ENCODE data around the gene LYG2.
"Not testable (repeated sequence)": the region's sequence is repeated elsewhere in the genome, so short reads cannot be mapped to it uniquely, and the experiment has no call there.

The LYG2 gene, protein sequence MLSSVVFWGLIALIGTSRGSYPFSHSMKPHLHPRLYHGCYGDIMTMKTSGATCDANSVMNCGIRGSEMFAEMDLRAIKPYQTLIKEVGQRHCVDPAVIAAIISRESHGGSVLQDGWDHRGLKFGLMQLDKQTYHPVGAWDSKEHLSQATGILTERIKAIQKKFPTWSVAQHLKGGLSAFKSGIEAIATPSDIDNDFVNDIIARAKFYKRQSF

DNA sequence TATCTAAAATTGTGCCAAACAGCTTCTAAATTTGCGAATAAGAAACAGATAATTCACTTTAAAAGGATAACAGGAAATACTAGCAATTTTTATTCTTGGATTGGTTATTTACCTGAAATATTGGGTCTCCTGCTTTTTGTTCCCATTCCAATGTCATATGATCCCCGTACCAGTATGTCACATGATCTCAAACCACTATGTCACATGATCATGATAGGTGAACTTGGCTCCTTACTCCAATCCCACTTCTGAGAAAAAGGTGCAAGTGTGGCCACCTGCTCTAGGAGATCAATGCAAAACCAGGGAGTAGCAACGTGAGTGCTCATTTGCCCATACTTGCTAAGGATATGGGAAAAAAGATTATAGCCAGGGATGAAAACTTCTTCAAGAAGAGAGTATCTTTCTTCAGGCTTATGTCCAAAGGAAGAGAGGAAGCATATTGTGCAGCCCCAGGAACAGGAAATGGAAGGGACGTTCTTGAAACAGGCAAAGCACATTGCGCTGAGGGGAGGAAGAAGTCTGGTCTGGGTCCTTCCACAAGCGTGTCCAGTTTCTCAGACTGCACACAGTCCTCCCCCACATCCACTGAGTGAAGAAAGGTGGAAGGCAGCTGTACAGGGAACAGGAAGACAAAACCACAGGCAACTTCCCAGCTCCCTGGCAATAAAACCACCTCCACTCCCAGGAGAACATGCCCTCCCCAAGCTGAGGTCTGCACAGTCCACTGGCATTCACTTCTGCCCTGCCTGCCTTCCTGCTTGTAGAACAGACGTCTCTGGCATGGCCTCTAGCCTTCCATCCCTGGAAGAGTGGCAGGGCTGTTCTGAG is at the start of gene LYG2:
Gene LYG2, minus strand, starts transcription at position 176 of the 828 bp plus-strand sequence. CDS start 1,406 bp downstream, outside the sequence.
- no peak for DNase-seq

DNA sequence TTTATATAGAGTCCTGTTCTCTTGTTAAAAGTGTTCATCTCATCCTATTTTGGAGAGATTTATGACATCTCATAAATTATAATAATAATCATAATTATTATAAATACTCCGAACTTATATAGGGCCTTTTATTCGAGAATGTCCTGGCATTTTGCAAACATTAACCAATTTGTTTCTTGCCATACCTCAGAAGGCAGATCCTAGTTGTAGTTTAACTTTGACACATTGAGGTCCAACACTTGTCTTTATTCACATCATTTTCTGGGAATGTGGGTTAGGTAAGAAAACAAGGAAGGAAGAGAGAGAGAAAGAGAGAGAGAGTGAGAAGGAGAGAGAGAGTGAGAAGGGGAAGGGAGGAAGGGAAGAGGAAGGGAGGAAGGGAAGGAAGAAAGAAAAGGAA is 45.6 kb upstream of the LYG2 start, which contains the start of gene LYG1:
Gene LYG1, minus strand, starts transcription at position 101 of the 400 bp plus-strand sequence. CDS start 5,527 bp downstream, outside the sequence.
- not testable (repeated sequence) for DNase-seq

DNA sequence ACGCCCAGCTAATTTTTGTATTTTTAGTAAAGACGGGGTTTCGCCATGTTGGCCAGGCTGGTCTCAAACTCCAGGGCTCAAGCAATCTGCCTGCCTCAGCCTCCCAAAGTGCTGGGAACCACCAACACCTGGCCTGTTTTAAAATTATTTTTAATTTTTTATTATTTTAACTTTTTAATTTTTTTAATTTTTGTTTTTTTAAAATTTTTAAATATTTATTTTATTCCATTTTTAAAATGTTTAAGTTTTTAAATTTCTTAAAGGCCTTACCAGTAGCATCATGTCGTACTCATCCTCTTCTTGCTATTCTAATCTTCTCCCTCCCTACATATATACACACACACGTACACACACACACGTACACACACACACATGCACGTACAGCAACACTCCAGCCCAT is 44.1 kb upstream of the LYG2 start:
- no peak for DNase-seq

DNA sequence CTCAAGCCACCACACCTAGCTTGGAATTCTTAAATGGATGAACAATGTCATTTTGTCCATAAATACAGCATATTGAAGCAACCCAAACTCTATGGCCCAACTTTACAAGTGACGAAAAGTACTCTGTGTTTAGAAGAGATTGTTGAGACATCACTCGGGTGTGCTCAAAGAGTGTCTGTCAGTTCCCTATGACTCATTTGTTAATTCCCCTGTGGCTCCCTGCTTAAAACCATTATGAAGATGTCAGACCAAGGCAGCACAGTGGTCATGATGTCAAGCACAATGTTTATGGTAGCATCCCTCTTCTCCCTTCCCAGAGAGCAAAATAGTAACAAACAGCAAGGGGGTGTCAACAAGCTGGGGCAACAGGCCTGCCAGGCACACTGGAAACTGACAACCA is 42.5 kb upstream of the LYG2 start:
- no peak for DNase-seq

DNA sequence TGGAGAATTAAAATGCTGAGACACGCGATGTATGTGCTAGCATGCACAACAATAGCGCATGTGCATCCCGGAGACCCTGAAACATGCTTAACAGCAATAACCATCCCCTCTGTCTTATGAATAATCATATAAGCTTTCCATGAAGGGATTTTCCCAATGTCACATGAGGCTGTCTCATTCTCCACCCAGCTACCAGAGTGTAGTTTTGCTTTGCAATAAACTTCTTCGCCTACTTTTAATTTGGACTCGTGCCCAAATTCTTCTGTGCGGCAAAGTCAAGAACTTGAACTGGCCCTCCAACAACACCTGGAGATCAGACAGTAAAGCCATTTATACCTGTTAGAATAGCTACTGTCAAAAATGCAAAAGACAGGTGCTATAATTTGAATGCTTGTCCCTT is 30.1 kb upstream of the LYG2 start:
- no peak for DNase-seq

DNA sequence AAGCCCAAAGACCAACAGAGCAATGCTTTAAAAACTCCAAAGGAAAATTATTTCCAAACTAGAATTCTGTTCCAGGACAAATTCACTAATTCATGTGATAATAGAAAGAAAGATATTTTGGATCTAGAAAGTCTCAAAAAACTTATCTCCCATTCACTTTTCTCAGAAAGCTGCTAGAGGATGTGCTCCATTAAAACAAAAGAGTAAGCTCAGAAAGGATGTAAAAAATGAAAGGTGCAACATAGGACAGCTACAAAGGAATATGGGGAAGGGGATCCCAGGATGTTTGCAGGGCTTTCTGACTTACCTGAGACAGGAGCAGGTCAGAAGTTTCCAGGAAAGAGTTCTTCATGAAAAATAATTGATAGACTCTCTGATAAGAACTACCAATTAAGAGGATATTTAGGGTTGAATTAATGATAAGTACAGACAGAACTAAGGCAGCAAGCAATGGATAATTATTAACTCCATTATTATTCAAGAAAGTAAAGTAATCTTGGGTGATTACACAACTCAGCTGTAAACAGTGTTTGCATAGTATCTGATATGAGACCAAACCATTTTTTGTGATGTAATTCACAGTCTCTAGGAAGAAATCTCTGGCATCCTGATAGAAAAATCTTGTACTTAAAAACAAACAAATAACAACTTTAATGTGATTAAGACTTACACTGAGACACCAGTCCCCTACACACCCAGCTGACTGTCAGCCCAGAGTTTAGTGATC is 24.7 kb upstream of the LYG2 start:
- DNase-seq = no peak

DNA sequence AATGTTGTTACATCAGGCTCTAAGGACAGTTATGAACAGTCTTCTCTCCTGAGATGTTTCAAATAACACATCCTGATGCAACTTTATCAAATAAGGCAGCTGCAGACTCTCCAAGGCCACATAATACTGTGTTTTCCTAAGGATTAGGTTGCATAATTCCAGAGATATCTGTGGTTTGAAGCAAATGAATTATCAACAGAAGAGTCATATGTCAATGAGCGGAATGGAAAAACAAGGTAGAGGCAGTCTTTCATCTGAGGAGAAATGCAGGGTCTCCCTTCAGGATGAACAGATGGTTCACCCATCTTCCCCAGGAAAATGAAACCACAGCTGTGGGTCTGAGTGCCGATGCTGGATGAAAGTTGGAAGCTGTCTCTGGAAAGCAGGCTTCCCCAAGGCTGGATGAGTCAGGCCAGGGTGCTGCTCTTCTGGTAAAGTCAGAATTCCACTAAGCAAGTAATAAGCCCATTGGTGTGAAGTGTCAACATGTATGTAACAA is 23.4 kb upstream of the LYG2 start:
- no peak for DNase-seq

DNA sequence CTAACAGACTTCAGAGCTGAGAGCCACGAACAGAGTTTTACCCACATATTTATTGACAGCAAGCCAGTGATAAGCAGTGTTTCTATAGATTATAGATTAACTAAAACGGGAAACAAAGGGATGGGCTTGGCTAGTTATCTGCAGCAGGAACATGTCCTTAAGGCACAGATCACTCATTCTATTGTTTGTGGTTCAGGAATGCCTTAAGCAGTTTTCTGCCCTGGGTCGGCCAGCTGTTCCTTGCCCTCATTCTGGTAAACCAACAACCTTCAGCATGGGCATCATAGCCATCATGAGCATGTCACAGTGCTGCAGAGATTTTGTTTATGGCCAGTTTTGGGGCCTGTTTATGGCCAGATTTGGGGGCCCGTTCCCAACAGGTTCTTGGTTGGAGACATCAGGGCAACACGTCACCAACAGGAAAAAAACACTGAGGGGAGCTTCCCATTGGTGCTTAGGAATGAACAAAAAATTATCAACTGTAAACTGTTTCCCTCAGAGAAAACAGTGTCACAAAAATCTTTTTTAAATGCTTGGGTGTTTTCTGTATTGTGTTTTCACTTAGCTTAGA is 22.8 kb upstream of the LYG2 start:
- not testable (repeated sequence) for DNase-seq

DNA sequence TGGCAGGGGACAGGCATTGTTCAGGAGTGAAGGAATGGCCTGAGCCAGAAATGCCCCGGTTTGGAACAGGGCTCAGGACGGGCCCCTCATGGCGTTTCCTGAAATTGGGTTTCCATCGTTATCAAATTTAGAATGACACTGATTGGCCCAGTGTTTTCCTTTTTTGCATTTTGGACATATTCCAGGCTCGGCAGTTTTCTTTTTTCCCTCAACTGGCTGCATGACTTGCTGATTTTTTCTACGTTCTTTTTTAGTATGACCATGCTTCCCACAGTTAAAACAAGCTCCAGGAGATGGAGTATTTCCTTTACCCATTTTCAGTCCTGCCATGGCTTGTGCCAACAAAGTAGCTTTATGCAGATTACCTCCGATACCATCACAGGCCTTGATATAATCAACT is 20.4 kb upstream of the LYG2 start:
- DNase-seq = no peak

DNA sequence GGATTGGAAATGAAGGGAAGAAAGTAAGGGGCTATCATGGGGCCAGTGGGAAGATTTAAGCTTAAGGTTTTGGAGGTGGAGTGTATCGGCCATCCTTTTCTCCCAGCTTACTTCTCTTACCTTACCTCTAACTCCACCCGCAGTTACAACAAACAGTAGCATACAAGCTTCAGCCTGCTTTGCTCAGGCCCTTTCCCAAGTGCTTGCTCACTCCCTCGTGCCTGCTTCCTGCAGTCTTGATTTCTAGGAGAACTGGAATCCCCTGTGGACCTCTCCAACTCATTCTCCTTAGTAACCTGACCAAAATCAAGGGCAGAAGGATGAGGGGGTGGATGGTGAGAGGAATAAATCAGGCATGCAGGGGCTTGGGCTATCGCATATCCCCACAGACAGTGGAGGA is 5.8 kb upstream of the LYG2 start:
- no peak for DNase-seq

DNA sequence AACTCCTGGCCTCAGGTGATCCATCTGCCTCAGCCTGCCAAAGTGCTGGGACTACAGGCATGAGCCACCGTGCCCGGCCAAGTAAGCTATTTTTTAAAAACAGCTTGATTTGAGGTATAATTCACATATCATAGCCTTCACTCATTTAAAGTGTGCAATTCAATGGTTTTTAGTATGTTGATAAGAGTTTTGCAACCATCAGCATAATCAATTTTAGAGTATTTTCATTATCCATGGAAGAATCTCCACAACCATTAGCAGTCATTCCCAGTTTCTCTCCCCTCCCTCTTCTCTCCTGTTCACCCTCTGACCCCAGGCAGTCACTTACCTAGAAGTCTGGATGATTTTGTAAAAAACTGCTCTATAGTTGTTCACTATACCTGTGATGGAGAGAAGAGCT is 4.7 kb upstream of the LYG2 start:
- no peak for DNase-seq

DNA sequence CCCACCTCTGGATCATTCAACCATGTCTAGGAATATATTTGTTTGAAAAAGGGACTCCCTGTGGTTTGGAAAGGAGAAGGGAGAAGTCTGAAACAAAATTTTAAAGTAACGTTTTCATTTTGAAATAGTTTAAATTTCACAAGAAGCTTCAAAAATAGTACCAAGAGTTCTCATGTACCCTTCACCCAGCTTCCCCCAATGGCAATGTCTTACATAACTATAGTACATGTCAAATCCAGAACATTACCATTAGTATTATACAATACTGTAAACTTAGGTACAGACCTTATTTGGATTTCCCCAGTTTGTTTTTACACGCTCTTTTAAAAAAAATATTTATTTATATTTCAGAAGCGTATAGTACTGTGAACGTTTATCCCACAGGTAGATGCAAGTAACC is 4.0 kb upstream of the LYG2 start:
- no peak for DNase-seq

DNA sequence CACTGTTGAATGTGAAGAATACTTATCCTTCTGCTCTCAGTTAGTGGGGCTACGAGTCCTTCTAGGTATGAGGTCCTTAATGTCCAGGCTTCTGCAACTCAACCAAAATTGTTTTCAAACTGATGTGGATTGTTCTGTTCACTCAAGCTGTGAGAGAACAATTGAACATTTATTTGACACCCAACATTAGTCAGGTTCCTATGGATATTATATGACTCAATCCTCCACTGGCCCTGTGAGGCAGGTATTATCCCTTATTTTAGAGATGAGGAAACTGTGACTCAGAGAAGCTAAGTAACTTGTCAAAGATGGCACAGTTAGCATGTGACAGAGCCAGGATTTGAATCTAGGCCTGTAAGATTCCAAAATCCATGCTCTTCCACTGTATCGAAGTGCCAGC is 1.2 kb upstream of the LYG2 start:
- no peak for DNase-seq

DNA sequence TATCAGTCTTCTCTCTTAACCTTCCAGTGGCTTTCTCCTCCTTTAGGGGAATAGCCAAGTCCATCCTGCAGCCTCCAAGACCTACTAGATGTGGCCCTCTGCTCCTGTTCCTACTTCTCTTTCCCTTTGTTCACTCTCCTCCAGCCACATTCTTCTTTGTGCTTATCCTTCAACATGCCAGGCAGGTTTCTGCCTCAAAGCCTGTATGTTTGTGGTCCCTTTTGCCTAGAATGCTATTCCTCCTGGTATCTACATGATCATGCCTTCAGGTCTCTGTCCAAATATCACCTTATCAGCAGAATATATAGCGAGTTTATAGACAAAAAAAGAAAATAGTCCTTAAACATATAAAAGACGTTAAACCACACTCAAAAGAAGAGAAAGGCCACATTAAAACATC is 5.5 kb downstream of the LYG2 start:
- DNase-seq = no peak

DNA sequence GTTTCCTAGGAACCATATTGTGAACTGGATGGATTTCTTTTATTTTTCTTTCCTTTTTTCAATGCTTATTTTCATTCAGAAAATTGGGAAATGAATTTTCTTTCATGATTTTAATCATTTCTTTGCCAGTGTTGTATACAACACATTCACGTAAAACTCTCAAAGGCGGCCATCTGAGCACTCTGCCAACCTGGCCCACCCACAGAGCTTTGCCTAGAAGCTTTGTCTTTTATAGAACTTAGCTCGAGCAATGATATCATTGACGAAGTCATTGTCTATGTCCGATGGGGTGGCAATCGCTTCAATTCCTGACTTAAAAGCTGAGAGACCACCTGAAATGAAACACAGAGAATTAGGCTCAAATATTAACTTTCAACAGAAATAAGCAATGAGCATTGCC is 13.3 kb downstream of the LYG2 start:
- DNase-seq = no peak

DNA sequence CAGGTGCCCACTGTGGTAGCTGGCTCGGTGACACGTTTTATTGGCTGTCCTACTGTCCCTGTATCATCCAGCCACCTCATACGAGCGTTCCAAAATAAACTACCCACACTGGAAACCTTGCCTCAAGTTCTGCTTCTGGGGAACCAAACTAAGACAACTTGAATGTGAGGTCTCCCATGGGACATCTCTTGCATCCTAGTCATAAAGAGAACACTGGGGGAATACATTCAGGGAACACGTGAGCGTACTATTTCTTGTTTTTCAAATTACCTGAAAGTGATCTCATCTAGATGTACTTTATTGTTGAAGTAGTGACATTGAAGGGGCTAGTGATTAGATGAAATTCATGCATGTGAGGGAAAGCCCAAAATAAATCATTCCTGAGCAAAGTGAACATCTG is 15.0 kb downstream of the LYG2 start:
- DNase-seq = no peak

DNA sequence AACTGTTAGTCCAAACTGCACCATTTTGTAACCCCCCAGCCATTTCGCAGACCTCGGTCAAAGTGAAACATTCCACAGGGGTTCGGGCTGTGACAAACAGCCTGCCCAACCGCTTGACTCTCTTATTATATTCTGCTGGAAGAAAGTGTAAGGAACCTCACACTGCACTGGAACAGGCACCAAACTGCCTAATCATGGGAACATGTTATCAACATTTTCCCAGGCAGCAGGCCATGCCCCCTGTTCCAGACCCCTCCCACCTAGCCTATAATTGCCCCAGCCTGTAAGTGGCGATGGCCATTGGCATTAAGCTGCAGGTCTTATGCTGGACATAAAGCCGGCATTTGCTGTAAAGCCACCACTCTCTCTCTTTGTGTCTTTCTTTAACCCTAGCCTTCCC is 16.9 kb downstream of the LYG2 start:
- no peak for DNase-seq

DNA sequence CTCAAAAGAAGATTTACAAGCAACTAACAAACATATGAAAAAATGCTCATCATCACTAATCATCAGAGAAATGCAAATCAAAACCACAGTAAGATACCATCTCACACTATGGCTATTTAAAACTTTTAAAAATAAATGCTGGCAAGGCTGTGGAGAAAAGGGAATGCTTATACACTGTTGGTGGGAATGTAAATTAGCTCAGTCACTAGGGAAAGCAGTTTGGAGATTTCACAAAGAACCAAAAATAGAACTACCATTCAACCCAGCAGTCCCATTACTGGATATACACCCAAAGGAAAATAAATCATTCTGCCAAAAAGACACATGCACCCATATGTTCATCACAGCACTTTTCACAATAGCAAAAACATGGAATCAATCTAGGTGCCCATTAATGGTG is 22.3 kb downstream of the LYG2 start:
- not testable (repeated sequence) for DNase-seq

DNA sequence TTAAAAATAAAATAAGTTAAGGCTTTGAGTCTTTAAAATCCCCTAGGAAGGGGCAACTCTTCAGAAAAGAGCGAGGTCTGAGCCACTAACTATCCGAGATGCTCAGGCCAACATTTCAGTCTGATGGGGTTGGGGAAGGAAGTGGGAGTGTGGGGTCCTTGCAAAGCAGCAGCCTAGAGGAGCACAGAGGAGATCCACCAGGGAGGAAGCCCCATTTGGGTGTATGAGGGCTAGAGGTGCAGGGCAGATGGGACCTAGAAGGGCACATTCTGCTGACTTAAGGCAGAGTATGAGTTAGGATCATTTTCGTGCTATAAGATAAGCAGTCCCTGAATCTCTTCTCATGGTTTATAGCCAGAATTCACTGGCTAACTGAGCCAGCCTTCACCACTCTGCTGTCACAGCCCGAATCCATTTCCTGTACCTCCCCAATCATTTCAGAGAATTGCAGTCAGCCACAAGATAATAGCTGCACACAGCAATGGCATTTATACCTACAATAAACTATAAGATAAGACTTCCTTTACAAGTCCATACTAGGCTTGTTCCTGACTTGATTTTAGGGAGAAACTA is 37.5 kb downstream of the LYG2 start:
- DNase-seq = no peak

DNA sequence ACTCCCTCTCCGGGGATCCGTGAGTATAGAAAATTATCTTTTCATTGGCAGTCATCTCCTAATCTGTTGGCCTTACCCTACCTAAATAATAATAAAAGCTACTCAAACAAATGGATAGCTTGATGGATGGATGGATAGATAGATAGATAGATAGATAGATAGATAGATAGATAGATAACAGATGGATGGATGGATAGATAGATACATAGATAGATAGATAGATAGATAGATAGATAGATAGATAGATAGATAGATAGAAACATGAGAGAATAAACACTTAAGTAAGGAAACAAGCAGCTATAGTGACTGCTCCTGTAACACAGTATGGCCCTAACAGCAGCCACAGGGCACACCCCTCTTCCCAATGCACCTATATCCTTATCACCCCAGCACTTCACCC is 39.4 kb downstream of the LYG2 start:
- no peak for DNase-seq

DNA sequence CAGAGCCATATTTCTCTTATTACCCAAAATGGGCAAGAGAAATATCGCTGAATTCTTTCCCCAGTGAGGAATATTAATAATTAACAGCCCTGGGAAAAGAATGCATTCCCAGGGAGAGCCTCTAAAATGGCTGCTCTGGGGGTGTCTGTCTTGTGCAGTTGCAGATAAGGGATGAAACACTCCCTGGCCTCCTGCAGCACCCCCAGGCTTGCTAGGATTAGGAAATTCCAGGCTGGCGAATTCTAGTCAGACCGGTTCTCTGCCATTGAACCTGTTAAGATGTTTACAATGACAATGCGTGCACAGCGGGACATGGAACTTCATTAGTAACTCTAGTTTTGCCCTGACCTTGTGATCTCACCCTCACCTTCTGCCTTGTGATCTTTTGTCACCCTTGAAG is 50.0 kb downstream of the LYG2 start:
- DNase-seq = no peak

DNA sequence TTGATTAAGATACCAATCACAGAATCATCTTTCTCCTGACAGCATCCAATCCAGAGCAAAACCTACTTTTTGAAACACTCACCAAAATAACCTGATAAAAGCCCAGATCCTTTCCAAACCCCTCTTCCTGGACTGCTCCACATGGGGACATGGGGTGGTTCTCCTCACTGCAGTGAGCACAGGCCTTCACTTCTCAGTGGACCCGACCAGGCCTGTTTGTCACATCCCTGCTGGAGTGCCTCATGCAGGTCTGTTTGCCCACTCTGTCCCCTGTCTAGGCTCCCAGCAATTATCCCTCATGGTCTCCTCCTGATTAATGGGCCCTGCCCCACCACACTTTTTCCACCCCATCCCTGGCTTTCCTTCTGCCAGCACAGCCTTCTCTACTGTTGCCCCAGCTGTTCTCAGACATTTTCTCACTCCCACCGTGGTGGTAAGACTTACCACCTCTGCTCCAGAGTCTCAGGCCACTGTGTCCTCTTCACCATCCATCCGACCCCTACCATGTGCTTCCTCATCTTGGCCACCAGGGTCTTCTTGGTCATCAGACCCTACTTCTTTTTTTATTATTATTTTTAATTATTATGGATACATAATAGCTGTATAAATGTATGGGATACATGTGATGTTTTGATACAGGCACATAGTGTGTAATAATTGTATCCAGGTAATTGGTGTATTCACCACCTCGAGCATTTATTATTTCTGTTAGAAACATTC is 53.3 kb downstream of the LYG2 start:
- no peak for DNase-seq
